Measurements from ENCODE around the gene PLXNA2.

PLXNA2 gene

DNA sequence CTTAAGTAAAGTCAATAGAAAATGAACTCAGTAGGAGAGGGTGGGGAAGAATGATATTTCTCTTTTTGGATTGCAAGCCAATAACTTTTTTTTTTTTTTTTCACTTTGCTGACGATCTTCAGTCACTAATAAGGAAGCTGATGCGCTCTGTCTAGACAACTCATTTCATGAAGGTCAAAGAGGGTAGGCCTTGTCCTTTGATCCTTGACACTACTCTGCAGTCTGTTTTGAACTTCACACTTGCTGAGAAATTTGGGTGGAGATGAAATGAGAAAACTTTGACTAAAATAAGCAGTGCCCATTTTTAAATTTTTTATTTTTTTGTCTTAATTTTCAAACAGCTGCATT is 20.9 kb upstream of the PLXNA2 start:
- no peak for DNase-seq (ENCODE audit: low read depth)
- TF ChIP-seq, protein P1, sequence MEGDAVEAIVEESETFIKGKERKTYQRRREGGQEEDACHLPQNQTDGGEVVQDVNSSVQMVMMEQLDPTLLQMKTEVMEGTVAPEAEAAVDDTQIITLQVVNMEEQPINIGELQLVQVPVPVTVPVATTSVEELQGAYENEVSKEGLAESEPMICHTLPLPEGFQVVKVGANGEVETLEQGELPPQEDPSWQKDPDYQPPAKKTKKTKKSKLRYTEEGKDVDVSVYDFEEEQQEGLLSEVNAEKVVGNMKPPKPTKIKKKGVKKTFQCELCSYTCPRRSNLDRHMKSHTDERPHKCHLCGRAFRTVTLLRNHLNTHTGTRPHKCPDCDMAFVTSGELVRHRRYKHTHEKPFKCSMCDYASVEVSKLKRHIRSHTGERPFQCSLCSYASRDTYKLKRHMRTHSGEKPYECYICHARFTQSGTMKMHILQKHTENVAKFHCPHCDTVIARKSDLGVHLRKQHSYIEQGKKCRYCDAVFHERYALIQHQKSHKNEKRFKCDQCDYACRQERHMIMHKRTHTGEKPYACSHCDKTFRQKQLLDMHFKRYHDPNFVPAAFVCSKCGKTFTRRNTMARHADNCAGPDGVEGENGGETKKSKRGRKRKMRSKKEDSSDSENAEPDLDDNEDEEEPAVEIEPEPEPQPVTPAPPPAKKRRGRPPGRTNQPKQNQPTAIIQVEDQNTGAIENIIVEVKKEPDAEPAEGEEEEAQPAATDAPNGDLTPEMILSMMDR (IDR thresholded peaks at IDR 0.05; ENCODE audit: low read length, missing control alignments), result no peak
- H3K4me3 ChIP-seq (replicated peaks; ENCODE audit: low read depth, low read length), result no peak overlapping the region

DNA sequence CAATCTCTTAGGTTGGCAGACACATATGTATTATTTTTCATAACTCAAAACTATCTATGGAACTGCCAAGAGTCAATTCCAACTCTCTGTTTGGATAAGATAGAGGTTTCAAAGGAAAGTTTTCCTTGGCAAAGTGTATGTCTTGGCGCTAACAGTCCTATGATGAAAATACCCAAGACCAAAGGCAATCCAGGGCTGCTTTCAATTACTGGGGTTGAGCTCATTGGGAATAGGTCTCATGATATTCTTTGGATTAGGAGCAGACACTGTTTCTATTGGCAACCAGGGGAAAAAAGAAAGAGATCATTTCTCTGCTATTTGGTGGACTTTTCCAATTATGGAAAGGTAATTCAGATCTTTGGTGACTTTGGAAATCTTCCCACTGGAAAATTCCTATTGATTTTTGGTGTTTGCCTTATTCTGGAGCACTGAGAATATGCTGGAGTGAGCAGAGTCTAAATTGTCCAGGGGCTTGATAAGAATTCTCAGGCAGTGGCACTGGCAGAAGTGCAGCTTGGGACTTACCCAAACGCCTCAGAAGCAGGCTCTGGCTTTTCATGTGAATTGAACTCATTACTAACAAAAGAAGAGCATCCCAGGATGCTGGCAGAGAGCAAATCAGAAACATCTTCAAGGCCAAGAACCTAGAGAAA is 20.4 kb upstream of the PLXNA2 start:
- DNase-seq (ENCODE audit: low read depth), result no peak
- H3K4me3 ChIP-seq (replicated peaks; ENCODE audit: low read depth, low read length), result no peak overlapping the region

GRCh38 chr1:208261874-208262273 is 17.7 kb upstream of the PLXNA2 start:
- TF ChIP-seq, protein P1 (IDR thresholded peaks at IDR 0.05; ENCODE audit: low read length, missing control alignments), result no peak
- DNase-seq (ENCODE audit: low read depth), result no peak
- no peak overlapping the region for H3K4me3 ChIP-seq (replicated peaks; ENCODE audit: low read depth, low read length)

More for the DNA sequence above, 20.4 kb upstream of the PLXNA2 start:
- TF ChIP-seq, protein P1 (IDR thresholded peaks at IDR 0.05; ENCODE audit: low read length, missing control alignments), result no peak

- no peak overlapping the region for H3K4me3 ChIP-seq (replicated peaks; ENCODE audit: low read depth, low read length)
- TF ChIP-seq, protein P1 (IDR thresholded peaks at IDR 0.05; ENCODE audit: low read length, missing control alignments), result no peak
- no peak for DNase-seq (ENCODE audit: low read depth)
These were observed 14.1 kb upstream of the PLXNA2 start for GRCh38 chr1:208258277-208258676.

DNA sequence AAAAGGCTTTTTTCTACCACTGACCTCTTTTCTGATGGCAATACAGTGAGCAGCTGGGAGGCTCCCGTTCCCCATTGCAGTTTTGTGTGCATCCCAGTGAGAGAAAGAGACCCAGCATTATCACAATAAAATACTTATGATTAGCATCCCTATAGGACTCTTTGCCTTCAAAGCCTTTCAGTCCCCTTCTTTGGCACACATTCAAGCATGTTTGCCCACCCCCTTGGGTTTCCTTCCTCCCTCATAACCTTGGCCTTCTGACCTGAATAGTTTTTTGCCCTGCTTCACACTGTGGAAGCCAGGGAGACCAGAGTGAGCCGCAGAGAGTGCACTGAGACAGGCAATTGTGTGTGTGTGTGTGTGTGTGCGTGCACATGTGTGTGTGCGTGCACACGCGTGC is 13.2 kb upstream of the PLXNA2 start:
- H3K4me3 ChIP-seq (replicated peaks; ENCODE audit: low read depth, low read length), result no peak overlapping the region
- no peak for DNase-seq (ENCODE audit: low read depth)
- TF ChIP-seq, protein P1 (IDR thresholded peaks at IDR 0.05; ENCODE audit: low read length, missing control alignments), result no peak

GRCh38 chr1:208256556-208256955 is 12.4 kb upstream of the PLXNA2 start:
- DNase-seq (ENCODE audit: low read depth), result no peak
- no peak overlapping the region for H3K4me3 ChIP-seq (replicated peaks; ENCODE audit: low read depth, low read length)
- TF ChIP-seq, protein P1 (IDR thresholded peaks at IDR 0.05; ENCODE audit: low read length, missing control alignments), result no peak

- TF ChIP-seq, protein P1 (IDR thresholded peaks at IDR 0.05; ENCODE audit: low read length, missing control alignments), result no peak
These were observed 11.9 kb upstream of the PLXNA2 start for GRCh38 chr1:208256091-208256490.

More at GRCh38 chr1:208256091-208256490, 11.9 kb upstream of the PLXNA2 start:
- no peak overlapping the region for H3K4me3 ChIP-seq (replicated peaks; ENCODE audit: low read depth, low read length)
- no peak for DNase-seq (ENCODE audit: low read depth)
